HEK293 (cell line): ENCODE data around the gene PLEKHF1.

ENCODE experiments used
- CTCF ChIA-PET: fragments of 350-600 bp; formaldehyde crosslinking; extraction: SDS; loops from one replicate; lab custom pipeline; 2021; ENCODE audit warnings: antibody characterized with exemption; lab: Yijun Ruan, JAX
- POLR2A ChIA-PET: fragments of 300-600 bp; formaldehyde crosslinking; extraction: SDS; loops from one replicate; lab custom pipeline; 2020; ENCODE audit warnings: antibody characterized with exemption, inconsistent platforms; lab: Yijun Ruan, JAX
- H3K27ac ChIP-seq: fragments of 200-500 bp; sonication (Bioruptor generic); 2 replicates; pipeline ENCODE4 v1.5.1; 2014; ENCODE audit warnings: low read depth, low read length, control low read depth, inconsistent platforms; ENCODE audit errors: extremely low read depth
- H3K36me3 ChIP-seq, 2 experiments: fragments of 200-500 bp in 1 of 2; sonication (Bioruptor generic) in 1 of 2; 1 replicate in 1 of 2; 2 replicates in 1 of 2; pipeline ENCODE4 v1.5.1; 2014 to 2017; ENCODE audit warnings: inconsistent platforms in 2 of 2, low read length in 2 of 2; ENCODE audit not compliant: control insufficient read depth in 2 of 2, insufficient read depth in 1 of 2
- H3K4me1 ChIP-seq: fragments of 200-500 bp; sonication (Bioruptor generic); 2 replicates; pipeline ENCODE4 v1.5.1; 2014; ENCODE audit warnings: mild to moderate bottlenecking, low read length, inconsistent platforms; ENCODE audit not compliant: control insufficient read depth, insufficient read depth
- H3K4me3 ChIP-seq: 2 replicates; pipeline ENCODE4 v1.5.1; 2011; ENCODE audit warnings: low read depth, mild to moderate bottlenecking, control low read depth, low read length, moderate library complexity
- H3K9me3 ChIP-seq: fragments of 200-500 bp; sonication (Bioruptor generic); 2 replicates; pipeline ENCODE4 v1.5.1; 2014; ENCODE audit warnings: low read depth, low read length, inconsistent platforms; ENCODE audit not compliant: control insufficient read depth, insufficient read depth
- GLIS2 ChIP-seq: fragments of 450-650 bp; formaldehyde crosslinking; IDR thresholded peaks from 2 replicates; pipeline ENCODE4 v1.5.1; 2016; ENCODE audit warnings: missing biosample characterization, missing genetic modification characterization
- KLF10 ChIP-seq: fragments of 450-650 bp; IDR thresholded peaks from 2 replicates; pipeline ENCODE4 v1.5.1; 2018; ENCODE audit warnings: missing biosample characterization, mild to moderate bottlenecking, missing genetic modification characterization
- PRDM2 ChIP-seq: fragments of 450-650 bp; formaldehyde crosslinking; IDR thresholded peaks from 2 replicates; pipeline ENCODE4 v1.5.1; 2016; ENCODE audit warnings: missing biosample characterization, missing genetic modification characterization, borderline replicate concordance
- PRDM6 ChIP-seq: fragments of 450-650 bp; formaldehyde crosslinking; IDR thresholded peaks from 2 replicates; pipeline ENCODE4 v1.5.1; 2017; ENCODE audit warnings: missing biosample characterization, missing genetic modification characterization
- TCF7L2 ChIP-seq: IDR thresholded peaks from 2 replicates; pipeline ENCODE4 v1.6.1; 2011; ENCODE audit warnings: low read depth, mild to moderate bottlenecking, inconsistent platforms, low read length, moderate library complexity, borderline replicate concordance
- ZBTB20 ChIP-seq: fragments of 450-650 bp; formaldehyde crosslinking; IDR thresholded peaks from 2 replicates; pipeline ENCODE4 v1.5.1; 2016; ENCODE audit warnings: missing biosample characterization, missing genetic modification characterization
- ZFHX2 ChIP-seq: fragments of 450-650 bp; formaldehyde crosslinking; conservative IDR thresholded peaks from 2 replicates; pipeline ENCODE4 v1.5.1; 2016; ENCODE audit warnings: missing biosample characterization, missing genetic modification characterization
- ZNF175 ChIP-seq: fragments of 450-650 bp; formaldehyde crosslinking; IDR thresholded peaks from 2 replicates; pipeline ENCODE4 v1.5.1; 2016; ENCODE audit warnings: missing biosample characterization, missing genetic modification characterization
- ZNF324 ChIP-seq: fragments of 450-650 bp; formaldehyde crosslinking; IDR thresholded peaks from 2 replicates; pipeline ENCODE4 v1.5.1; 2016; ENCODE audit warnings: missing biosample characterization, missing genetic modification characterization
- ZNF354C ChIP-seq: fragments of 450-650 bp; formaldehyde crosslinking; IDR thresholded peaks from 2 replicates; pipeline ENCODE4 v1.5.1; 2016; ENCODE audit warnings: missing biosample characterization, missing genetic modification characterization, low read depth, borderline replicate concordance
- ZNF518A ChIP-seq: fragments of 450-650 bp; formaldehyde crosslinking; conservative IDR thresholded peaks from 2 replicates; pipeline ENCODE4 v1.5.1; 2016; ENCODE audit warnings: low read depth, missing biosample characterization, missing genetic modification characterization
- ZNF670 ChIP-seq: fragments of 450-650 bp; formaldehyde crosslinking; IDR thresholded peaks from 2 replicates; pipeline ENCODE4 v1.5.1; 2016; ENCODE audit warnings: missing biosample characterization, missing genetic modification characterization, low read depth
- ZNF76 ChIP-seq: fragments of 450-650 bp; formaldehyde crosslinking; IDR thresholded peaks from 2 replicates; pipeline ENCODE4; 2016; ENCODE audit warnings: low read depth, missing biosample characterization, missing genetic modification characterization, borderline replicate concordance
- ZNF785 ChIP-seq: fragments of 450-650 bp; formaldehyde crosslinking; IDR thresholded peaks from 2 replicates; pipeline ENCODE4 v1.5.1; 2016; ENCODE audit warnings: missing biosample characterization, missing genetic modification characterization
- ZNF791 ChIP-seq: fragments of 450-650 bp; formaldehyde crosslinking; IDR thresholded peaks from 2 replicates; pipeline ENCODE4 v1.5.1; 2016; ENCODE audit warnings: missing biosample characterization, missing genetic modification characterization
- ZSCAN4 ChIP-seq: fragments of 450-650 bp; formaldehyde crosslinking; IDR thresholded peaks from 2 replicates; pipeline ENCODE4 v1.5.1; 2017; ENCODE audit warnings: missing biosample characterization, missing genetic modification characterization

The PLEKHF1 gene

GRCh38 chr19:29655648-29656335 lies 9.5 kb upstream of the PLEKHF1 start (continued):
- no peak for TF ChIP-seq ZNF518A

- peaks cover 3% of the 10 kb centered on the region for H3K9me3 ChIP-seq
- ChIA-PET POLR2A (no interaction called here), CTCF (interaction anchor here (0.6 to 11.0 kb wide), 5 partner anchors 12 to 114 kb away, joined by 3 to 105 read pairs (median 4); partner anchors contain the start of gene POP4)
- TF ChIP-seq PRDM6 (no peak), ZSCAN4 (tag by site-specific recombination) (peak; percentile 55; the same call in 1 of the 2 replicates), ZNF324 (no peak), TCF7L2 (no peak), ZFHX2 (peak; percentile 36; the same call in 1 of the 2 replicates), ZNF785 (tag by site-specific recombination) (0 out of 2 replicates have a peak, but pooled peaks have one; percentile 57), ZNF175 (tag by site-specific recombination) (no peak), ZNF670 (no peak), ZNF76 (tag by site-specific recombination) (no peak), PRDM2 (tag by site-specific recombination) (no peak), KLF10 (tag by site-specific recombination) (no peak), ZBTB20 (no peak), ZNF791 (tag by site-specific recombination) (peak; percentile 62), ZNF354C (tag by site-specific recombination) (no peak), GLIS2 (tag by site-specific recombination) (no peak)
Observed at GRCh38 chr19:29658221-29658991, 6.9 kb upstream of the PLEKHF1 start.

More at GRCh38 chr19:29658221-29658991, 6.9 kb upstream of the PLEKHF1 start:
- Histone ChIP-seq H3K4me1 (peaks cover 23% of the 10 kb centered on the region), H3K4me3 (no peak overlapping the region), H3K36me3 (no peaks in the 10 kb centered on the region), H3K27ac (no peak overlapping the region)
